Measurements from ENCODE around the gene CABP2.
"Not testable (repeated sequence)": the region's sequence is repeated elsewhere in the genome, so short reads cannot be mapped to it uniquely, and the experiment has no call there.

CABP2 gene

DNA sequence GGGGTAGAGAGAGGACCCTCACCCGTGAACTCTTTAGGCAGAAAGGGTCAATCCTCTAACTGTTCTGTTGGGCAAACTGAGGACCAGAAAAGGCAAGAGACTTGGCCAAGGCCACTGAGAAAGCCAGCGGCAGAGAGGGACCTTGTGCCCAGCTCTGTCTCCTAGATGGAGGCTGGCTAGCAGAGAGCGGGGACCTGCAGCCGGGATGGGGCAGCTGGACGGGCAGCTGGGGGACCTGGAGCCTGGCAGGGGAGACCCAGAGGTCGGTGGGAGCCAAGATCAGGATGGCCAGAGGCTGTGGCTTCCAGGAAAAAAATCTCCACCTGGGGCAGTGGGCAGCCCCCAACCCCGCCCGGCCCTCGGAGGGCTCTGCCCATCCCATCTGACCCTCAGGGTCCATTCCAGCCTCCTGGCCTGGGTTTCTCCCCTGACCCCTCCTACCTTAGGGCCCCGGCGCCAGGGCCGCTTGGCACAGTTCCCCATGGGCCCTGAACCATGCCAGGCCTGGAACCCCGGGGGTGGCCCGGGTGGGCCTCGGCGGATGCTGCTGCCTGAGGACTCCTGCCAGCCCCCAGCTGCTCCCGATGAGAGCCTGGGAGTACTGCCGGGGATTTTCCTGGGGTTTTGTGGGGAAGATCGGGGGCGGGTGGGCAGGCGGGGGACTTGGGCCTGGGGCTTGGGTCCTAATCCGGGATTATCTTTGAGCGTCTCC, at the start of gene CABP2:
CABP2 (minus strand) TSS at position 603 of the 712 bp plus-strand sequence; CDS start at position 483, 120 bp downstream.
- DNase-seq (ENCODE audit: low spot score) = no peak

DNA sequence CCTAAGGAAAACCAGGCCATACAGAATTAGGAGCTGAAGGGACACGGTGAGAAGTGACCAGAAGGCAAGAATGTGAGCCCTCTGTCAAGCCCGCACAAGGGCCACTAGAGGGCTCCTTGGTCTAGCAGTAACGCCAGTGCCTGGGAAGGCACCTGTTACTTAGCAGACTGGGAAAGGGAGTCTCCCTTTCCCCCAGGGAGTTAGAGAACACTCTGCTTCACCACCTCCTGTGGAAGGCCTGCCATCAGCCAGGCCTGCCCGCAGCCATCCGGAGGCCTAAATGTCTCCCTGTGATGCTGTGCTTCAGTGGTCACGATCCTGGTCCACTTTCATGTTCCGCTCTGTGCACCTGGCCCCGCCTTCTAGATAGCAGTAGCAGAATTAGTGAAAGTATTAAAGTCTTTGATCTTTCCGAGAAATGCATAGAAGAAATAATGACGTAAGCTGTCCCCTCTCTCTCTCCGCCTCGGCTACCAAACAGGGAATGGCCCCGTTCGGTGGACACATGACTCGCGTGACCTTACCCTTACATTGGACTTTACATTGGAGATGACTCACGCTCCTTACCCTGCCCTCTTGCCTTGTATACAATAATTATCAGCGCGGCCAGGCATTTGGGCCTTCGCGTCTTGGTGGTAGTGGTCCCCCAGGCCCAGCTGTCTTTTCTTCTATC, 49.6 kb upstream of the CABP2 start:
- peak; percentile 92 for DNase-seq (ENCODE audit: low spot score)

DNA sequence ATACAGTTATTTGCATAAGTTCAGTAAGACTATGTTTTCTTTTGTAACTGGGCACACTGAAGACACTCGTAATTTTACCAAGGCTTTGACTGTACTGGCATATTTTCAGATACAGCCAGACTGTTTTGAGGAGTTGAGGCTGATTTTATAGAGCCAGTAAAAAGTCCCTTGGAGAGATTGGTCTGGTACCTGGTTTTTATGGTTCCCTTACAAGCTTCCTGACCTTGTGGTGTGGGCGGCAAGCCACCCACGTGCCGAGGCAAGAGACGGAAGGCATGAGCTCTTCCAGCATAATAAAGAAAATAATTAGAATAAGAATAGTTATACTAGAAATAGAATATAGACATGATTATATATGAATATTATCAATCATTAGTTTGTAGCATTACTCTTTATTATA, 49.1 kb upstream of the CABP2 start:
- DNase-seq (ENCODE audit: low spot score) = no peak

DNA sequence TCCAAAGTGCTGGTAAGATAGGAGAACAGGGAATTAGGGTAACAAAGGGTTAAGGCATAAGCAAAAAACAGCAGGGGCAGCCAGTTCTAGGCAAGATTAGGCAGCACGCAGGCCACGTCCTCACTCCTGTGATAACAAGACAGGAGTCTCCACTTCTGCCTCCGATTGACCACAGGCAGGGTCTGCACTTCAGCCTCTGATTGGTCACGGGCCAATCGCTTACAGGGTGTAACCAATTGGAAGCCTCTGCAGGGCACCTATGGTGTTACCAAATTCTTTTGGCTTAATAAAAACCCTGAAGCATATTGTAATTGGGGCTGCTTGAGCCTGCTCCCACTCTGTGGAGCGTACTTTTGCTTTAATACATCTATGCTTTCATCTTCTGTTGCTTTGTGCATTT, 48.2 kb upstream of the CABP2 start:
- no peak for DNase-seq (ENCODE audit: low spot score)

DNA sequence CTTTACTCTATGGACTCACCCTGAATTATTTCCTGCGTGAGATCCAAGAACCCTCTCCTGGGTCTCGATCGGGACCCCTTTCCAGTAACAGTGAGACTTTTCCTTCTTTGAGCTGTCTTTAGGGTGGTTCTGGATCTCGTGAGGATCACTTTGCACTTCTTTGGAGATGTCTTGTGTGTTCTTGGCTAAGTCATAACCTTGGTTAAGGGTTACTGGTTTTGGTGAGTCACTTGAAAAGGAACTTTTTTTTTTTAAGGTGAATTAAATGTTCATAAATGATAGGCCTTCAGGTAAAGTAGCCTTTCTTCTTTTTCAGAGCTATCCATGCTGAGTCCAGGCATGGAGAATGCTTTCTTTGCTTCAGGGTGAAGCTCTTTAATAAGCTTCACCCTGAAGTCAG, 41.0 kb upstream of the CABP2 start:
- no peak for DNase-seq (ENCODE audit: low spot score)

DNA sequence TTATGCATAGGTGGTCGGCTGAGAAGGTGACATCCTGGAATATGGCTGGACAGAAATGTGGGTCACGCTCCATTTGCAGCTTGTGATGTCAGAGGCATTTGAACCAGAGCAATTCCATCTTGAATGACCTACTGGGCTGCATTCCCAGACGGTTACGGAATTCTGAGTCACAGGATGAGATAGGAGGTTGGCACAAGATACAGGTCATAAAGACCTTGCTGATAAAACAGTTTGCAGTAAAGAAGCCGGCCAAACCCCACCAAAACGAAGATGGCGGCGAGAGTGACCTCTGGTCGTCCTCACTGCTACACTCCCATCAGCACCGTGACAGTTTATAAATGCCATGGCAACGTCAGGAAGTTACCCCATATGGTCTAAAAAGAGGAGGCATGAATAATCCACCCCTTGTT, 40.5 kb upstream of the CABP2 start:
- not testable (repeated sequence) for DNase-seq (ENCODE audit: low spot score)

DNA sequence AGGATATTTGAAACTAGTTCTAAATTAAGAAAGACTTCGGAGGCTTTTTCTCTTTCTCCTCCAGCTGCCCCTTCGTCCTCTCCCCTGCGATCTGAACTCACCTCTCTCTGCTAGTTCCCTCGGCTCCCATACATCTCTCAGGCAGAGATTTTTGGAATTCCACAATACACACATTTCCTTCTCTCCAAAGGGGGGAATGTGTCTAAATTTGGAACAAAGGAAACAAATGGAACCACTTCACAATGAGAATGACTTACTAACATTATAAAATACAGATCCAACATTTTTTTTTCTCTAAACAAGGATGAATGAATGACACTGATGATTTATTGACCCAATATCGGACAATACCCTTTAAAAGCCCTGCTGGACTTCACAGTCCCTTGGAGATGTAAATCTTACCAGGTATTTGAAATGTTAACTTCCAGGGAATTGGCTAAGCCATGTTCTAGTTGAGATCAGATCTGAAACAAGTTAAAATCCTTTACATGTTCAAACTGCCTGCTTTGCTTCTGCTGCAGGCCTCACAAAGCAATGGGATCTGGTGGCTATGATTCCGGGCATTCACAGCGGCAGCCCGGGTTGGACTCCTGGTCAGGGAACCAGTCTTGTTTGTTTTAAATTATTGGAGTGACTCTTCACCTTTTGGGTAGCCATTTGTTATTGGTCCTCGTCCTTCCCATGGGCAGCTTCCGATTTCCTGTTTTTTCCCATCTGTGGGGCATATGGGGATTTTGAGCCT, 39.9 kb upstream of the CABP2 start:
- DNase-seq (ENCODE audit: low spot score) = no peak

DNA sequence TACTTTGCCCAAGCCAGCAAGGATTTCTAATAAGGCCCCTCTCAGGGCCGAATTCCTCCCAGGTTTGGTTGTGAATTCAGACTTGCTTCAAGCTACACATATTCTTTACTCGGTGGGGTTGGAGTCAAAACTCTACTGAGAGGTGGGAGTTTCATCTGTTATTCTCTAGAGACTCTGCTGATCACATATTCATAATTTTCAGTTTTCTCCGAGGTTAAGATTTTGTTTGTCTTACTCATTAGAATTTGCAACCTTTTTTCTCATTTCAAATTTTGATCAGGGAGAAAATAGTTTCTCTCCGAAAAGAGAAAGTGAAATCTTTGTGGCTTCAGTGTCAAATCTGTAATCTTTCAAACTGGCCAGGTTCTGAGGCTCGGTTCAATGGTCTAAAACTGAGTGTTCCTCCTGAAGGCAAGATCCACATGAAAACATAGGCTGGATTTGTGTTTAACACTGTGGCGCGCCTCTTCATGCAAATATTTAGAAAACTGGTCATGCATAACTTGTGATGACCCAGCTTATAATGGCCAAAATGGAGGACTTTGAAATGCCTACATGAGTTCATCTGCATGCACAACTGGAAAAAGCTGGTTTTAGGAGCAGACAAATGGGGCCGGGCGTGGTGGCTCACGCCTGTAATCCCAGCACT, 38.8 kb upstream of the CABP2 start:
- no peak for DNase-seq (ENCODE audit: low spot score)

DNA sequence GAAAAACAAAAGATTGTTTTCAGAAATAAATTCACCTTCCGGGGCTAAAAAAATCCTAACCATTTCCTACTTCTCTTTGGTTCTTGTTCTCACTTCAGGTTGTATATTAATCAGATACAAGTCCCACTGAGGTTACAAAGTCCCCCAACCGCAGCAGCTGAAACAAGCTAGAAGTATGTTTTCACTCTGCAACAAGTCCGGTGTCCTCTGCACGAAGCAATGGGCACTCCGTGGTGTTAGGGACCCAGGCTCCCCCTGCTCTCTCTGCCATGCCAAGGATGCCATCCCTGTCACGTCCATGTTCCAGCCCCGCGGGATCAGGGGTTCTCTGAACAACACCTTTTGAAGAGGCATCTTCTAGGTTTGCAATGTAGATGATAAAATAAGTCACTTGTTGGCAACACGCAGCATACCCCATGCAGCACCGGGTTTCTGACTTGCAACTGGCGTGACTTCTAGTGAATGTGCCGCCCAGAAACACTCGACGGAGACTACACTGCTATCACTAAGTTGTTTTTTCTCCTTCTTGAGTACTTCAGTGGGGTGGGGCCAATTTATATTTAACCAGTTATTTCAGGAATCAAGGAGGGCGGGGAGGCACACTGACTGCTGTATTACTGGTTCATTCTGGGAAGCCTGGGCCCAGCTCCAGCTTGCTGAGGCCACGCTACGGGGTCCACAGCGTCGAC, 35.0 kb upstream of the CABP2 start:
- DNase-seq (ENCODE audit: low spot score) = no peak

DNA sequence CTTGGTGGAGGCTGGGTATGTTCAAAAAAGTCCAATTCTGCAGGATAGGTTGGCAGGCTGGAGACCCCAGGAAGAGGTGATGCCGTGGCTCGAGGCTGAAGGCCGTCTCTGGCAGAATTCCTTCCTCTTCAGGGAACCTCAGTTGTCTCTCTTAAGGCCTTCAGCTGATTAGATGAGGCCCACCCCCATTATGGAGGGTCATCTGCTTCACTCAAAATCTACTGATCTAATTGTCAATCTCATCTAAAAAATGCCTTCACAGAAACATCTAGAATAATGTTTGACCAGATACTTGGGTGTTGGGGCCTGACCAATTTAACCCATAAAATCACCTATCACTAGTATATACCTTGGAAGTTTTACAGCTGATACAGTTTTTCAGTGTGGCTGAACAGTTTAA, 33.0 kb upstream of the CABP2 start:
- DNase-seq (ENCODE audit: low spot score) = no peak

DNA sequence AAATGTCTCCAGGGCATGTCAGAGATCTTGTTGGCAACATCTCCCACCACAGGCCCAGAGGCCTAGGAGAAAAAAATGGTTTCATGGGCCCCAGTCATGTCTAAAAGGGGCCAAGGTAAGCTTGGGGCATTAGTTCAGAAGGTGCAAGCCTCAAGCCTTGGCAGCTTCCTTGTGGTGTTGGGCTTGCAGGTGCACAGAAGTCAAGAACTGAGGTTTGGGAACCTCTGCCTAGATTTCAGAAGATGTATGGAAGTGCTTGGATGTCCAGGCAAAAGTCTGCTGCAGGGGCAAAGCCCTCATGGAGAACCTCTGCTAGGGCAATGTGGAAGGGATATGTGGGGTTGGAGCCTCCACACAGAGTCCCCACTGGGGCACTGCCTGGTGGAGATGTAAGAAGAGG, 28.5 kb upstream of the CABP2 start:
- not testable (repeated sequence) for DNase-seq (ENCODE audit: low spot score)

DNA sequence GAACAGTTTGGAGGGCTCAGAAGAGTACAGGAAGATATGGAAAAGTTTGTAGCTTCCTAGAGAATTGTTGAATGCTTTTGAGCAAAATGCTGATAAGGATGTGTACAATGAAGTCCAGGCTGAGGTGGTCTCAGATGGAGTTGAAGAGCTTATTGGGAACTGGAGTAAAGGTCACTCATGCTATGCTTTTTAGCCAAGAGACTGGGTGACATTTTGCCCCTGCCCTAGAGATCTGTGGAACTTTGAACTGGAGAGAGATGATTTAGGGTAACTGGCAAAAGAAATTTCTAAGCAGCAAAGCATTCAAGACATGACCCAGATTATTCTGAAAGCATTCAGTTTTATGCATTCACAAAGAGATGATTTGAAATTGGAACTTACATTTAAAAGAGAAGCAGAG, 27.9 kb upstream of the CABP2 start:
- DNase-seq (ENCODE audit: low spot score) = no peak

DNA sequence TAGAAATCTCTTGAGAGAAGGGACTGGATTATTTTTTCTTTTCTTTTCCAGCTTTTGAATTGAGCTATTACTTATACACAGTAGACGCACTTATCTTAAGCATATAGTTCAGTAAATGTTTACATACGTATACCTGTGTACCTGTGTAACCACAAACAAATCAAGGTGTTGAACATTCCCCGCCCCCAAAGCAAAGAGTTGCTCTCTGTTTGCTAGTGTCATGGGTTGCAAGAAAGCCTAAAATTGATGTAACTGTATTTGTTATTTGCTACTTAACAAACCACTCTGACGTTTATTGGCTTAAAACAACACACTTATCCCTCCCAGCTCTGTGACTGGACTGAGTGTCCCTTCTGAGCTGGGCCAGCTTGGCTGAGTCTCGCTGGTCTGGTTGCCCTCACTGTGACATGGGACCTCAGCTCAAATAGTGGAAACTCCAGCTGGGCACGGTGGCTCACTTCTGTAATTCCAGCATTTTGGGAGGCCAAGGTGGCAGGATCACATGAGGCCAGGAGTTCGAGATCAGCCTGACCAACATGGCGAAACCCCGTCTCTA, 25.4 kb upstream of the CABP2 start:
- no peak for DNase-seq (ENCODE audit: low spot score)

DNA sequence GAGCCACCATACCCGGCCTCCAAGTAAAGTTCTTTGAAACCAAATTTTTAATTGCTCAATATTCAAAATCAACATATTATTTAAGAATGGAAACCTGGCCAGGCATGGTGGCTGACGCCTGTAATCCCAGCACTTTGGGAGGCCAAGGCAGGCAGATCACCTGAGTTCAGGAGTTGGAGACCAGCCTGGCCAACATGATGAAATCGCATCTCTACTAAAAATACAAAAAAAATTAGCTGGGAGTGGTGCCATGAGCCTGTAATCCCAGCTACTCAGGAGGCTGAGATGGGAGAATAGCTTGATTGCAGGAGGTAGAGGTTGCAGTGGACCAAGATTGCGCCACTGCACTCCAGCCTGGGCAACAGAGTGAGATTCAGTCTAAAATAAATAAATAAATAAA, 24.9 kb upstream of the CABP2 start:
- not testable (repeated sequence) for DNase-seq (ENCODE audit: low spot score)

DNA sequence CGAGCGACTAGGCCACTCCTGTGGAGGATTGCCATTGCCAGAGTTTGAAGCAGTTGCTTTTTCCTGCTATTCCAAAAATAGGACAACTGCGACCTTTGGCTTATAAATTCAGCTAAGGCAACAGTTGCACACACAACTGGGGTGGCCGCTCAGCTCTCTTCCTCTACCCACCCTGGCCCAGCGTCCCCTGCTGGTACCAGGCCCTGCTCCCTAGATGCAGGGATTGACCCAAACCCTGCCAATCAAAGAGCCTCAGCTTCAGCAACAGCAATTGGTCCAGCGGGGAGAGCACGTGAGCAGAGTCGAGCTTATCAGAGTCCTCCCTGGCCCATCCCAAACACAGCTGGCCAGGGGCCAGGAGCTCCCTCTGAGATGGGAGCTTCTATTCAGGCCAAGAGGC, 22.0 kb upstream of the CABP2 start:
- DNase-seq (ENCODE audit: low spot score) = peak; percentile 87

DNA sequence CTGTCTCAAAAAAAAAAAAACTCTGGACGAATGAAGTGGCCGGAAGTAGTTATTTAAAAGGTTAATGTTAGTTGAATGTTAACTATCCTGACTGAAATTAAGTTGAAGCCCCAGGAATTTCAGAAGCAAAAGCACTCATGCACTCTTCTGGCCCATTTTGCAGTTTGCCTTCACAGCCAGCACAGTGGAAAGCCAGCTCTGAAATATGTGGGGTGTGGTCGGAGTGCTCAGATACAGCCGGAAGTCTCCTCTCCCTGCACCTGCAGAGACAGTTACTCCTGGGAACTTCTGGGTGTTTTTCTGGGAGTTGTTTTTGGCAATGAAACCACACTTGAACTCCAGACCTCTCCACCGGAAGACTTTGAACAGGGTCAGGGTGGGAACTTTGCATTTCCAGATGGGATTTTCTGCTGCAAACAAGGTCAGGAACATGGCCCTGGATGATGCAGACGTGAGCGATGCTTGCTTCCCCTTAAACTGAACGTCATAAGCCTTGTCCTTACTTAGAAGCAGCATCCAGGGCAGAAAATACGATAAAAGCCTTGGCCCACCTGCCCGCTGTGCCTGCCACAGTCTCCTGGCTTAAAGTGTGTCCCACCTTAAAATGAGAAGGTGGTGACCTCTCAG, 21.5 kb upstream of the CABP2 start:
- DNase-seq (ENCODE audit: low spot score) = peak; percentile 79

DNA sequence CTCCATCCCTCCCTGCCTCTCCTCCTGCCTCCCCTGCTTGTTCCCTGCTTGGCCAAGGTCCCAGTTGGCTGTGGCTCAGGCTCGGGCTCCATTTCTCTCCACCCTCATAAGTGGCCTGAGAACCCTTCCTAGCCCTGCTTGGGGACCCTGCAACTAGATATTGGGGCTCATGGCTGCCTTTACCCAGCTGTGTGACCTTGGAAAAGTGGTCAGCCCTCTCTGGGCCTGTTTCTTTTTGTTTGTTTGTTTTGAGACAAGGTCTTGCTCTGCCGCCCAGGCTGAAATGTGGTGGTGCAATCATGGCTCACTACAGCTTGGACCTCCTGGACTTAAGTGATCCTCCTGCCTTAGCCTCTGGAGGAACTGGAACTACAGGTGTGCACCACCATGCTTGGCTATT, 20.3 kb upstream of the CABP2 start:
- no peak for DNase-seq (ENCODE audit: low spot score)

DNA sequence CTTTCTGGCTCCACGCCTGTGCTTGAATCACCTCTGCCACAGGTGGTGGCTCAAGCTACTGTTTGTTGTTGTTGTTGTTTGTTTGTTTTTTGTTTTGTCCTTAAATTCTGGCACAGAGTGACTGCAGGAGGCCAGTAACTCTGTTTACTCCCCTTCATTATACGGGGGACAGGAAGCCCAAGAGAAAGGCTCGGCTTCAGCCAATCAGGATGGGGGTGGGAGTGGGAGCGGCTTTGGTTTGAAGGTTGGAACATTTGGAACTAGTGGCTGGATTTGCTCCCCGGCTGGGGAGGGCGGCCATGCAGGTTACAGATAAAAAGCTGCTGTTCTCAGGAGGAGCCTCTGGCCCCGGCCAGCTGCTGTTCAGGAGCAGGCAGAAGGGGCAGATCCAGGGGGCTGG, 19.7 kb upstream of the CABP2 start:
- no peak for DNase-seq (ENCODE audit: low spot score)

DNA sequence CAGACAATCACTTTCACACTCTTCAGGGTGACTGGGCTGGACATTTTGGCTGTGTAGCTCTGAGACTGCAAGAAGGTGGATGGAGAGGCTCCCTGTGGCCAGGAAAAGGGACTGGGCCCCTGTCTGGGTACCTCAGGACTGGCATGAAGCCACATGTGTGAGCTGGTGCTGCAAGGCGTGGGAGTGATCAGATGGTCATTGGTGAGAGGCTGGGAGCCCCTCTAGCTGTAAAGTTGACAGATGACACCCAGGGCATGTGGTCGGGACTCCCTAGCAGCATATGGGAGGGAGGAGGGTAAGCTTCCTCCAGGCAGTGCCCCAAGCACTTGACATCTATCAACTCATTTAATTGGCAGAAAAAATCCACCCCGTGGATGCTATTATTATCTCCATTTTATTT, 18.9 kb upstream of the CABP2 start:
- DNase-seq (ENCODE audit: low spot score) = no peak

DNA sequence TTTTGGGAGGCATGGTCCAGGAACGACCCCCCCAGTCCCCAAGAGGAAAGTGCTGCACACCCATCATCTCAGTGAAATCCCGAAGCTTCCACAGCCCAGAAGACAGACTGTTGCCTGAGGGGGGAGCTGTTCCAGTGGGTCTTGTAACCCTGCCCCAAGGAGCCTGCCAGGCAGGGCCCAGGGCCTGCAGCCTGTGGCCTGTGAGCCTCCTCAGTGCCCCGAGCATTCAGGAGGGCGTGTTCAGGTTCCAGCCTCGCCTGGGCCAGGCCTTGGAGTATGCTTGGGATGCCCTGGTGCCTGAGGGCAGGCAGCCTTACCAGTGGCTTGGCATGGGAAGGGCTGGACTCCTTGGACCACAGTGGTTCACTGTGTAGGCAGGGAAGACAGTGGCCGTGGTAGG, 18.0 kb upstream of the CABP2 start:
- no peak for DNase-seq (ENCODE audit: low spot score)

DNA sequence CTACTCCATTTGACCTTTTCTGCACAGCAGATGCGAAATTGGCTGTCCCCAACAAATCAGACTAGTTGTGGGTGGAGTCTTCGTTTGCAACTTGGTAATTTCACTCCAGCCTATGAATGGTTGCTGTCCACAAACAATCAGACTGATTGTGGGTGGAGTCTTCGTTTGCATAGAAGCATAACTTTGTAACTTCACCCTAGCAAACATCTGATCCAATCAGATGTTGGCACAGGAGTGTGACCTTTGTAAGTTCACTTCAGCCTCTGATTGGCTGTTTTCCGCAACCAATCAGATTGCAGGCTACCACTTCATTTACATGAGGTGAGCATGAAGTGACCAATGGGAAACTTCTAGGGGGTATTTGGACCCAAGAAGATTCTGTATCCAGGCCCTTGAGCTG, 16.3 kb upstream of the CABP2 start:
- no peak for DNase-seq (ENCODE audit: low spot score)

Data from SW480 (cell line).